HG02623 (cell line): ENCODE data around the gene CD2BP2.

Experiments used
- ATAC-seq: cut with Tn5 transposase; IDR thresholded peaks from one replicate; pipeline ENCODE4 v1.9.1; 2021; ENCODE audit warnings: moderate library complexity; ENCODE audit not compliant: unreplicated experiment

Gene CD2BP2

DNA sequence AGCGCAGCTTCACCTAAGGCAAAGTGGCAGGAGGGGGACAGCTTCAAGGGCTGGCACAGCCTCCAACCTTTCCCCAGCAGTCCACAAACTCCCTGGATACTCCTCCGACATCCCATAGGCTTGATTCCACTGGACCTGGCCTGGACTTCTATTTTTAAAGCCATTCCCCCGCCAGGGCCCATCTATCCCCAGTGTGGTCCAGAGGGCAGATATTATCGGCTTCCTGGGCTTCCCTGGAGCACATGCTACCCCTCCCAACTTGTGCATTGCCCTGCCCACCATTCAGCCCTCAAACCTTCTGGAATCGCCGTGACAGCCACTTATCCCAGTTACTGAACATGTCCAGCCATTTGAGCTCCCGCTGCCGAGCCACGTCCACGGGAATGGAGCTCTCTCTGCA, 10.1 kb upstream of the CD2BP2 start:
- no peak for ATAC-seq

- no peak for ATAC-seq
These were observed 6.1 kb upstream of the CD2BP2 start for GRCh38 chr16:30361180-30361579.

DNA sequence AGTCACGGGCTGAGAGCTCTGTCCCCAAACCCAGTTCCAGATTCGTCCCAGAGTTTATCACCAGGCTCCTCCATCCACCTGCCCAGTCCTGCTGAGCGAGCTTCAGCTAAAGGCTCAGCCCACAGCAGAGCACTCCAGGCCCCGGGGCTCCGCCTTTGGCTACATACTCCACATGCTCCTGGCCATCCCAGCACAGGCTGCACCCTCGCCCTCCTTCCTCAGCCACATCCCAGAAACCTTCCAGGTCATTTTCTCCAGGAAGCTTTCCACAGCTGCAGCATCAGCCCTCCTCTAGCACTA, 4.7 kb upstream of the CD2BP2 start:
- ATAC-seq = no peak

DNA sequence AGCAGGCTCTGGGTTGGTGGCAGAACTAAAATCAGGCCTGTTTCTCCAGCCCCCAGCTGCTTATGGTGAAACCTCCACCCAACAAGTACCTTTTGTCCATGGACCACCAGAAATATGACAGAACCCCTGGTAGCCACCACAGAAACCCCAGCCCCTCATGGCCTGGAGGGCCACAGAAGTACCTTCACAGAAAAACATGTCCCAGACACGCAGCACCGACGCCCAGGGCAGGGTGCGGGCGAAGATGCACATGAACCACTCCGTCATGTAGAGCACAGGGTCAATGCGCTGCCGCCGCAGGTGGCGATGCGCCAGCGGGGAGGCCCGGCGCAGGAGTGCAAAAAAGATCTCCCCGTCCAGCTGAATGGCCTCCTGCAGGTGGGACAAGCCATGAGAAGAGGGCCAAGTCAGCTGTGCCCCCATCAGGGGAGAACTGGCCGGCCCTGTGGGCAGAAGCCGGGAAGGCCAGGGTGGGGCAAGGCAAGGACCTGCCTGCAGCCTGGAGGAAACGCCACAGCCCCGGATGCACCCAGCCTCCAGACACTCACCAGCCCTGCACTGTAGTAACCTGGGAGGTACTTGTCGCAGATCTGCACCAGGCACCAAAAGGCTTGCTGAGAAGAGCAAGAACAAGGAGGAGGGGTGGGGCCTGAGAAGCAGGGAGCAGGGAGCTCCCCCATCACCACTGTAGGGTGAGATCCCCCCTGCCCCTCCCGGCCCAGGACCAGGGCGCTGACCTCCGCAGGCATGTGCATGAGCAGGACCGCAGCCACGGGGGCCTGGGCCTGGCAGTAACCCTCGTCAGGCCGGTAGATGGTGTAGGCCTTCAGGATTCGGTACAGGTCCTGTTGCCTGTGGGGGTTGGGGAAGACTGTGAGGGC, 4.1 kb upstream of the CD2BP2 start:
- no peak for ATAC-seq

DNA sequence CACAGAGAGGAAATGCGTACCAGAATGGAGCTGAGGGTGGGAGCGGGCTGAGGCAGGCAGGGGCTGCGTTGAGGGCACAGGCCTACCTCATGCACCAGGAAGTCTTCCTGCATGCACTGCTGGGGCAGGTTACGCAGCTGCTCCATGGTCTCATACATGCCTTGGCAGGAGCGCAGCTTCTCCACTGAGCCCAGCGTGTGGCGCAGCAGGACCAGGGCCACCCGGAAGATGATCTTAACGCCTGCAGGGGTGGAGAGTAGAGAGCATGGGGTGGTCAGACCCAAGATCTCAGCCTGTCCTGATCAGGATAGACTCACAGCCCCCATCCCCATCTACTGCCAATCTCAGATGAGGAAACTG, 3.4 kb upstream of the CD2BP2 start:
- no peak for ATAC-seq

DNA sequence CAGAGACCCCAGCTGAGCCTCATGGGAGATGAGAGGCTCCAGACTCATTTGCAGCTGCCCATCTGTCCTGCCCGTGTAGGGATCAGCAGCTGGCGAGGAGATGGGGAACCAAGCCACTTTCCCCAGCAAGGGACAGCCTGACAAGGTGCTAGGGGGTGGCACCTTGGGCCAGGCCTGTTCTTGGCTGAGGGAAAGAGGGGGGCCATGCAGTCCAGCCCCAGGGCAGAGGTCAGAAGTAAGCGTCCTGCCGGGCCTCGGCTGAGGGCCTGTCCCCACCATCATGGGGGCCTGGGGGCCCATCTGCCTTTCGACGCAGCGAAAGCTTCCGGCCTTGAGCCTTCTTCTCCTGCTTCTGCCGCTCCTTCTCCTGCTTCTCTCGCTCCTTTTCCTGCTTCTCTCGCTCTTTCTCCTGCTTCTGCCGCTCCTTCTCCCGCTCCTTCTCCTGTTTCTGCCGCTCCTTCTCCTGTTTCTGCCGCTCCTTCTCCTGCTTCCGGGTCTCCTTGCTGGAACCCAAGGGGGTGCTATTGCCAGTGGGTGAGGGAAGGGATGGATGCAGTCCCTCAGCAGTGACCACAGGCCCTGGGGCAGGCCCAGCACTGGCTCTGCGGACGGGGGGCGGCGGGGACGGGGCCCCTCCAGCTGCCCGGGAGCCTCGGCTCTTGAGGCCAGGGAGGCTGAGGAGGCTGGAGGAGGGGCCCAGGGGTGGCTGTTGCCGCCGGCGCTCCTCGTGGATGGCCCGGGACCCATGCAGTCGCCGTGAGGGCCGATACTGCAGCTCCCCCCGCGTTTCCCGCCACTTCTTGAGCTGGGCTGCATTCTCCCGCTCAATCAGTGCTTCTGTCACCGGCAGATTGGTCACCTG, 2.8 kb upstream of the CD2BP2 start:
- ATAC-seq = no peak

DNA sequence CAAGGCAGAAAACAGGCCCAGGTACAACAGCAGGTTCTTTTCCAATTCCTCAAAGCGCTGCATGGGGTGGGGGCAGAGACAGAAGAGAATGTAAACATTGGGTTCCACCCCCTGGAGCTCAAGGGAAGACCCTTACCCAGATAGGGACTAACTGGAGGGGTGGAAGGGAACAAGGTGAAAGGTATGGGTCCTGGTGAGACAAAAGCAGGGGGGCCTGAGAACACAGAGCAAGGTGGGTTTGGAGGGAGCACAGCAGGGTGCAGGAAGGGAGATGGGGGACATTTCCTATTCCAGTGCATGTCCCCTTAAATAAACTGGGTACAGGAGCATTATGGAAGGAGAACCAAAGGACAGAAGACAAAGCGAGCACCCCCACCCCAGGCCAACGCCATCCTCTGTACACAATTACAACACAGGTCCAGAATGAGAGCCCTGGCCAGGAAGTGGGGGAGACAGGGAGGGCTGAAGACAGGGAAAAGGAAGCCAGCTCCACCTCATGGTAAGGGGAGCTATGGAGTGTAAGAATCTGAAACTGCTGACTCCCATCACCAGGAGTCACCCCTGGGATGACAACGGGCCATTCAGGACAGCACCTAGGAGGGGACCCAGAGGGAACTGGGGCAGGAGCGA, 2.1 kb upstream of the CD2BP2 start:
- no peak for ATAC-seq

DNA sequence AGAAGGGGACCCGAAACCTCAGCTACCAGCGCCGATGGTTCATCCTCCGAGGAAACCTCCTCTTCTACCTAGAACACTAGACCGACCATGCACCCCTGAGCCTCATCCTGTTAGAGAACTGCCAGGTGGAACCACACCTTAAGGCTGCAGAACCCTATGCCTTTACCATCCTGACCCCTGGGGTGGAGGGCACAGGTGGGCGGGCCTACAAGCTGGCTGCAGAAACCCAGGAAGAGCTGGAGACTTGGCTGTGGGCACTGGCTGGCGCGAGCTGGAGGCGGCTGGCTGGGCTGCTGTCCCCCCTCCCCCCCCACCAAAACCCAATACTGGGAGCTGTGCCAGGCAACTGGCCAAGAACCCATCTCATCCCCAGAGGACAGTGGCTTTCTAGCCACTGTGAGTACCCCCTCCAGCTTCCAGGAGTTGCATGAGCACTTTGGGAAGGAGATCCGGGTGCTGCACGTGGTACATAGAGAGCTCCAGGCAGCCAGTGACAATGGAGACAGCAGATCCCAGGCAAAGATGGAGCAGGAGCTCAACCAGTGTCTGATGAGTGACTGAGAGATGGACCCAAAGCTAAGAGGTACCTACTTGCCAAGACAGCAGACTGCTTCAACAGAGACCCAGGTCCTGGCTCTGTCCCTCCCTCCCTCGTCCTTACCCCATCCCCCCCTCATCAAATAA, 1.4 kb upstream of the CD2BP2 start:
- no peak for ATAC-seq

DNA sequence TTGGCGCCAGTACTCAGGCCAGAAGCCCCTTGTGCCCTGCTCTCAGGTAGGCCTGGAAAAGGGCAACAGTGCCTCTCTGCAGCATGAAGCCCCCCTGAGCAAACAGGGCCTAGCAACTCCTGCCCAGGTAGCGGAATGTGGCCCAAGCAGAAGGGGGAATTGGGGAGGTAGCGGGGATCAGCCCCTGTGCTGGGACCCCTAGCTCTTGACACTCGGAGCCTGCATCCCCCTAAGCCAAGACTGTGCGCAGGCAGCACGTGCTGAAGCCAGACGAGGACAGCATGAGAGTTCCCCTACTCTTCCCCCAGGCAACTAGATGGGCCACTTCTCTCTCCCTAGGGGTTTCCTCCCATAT, 823 bp upstream of the CD2BP2 start:
- ATAC-seq = no peak

GRCh38 chr16:30354423-30355143, 525 bp downstream of the CD2BP2 start:
- ATAC-seq = no peak

DNA sequence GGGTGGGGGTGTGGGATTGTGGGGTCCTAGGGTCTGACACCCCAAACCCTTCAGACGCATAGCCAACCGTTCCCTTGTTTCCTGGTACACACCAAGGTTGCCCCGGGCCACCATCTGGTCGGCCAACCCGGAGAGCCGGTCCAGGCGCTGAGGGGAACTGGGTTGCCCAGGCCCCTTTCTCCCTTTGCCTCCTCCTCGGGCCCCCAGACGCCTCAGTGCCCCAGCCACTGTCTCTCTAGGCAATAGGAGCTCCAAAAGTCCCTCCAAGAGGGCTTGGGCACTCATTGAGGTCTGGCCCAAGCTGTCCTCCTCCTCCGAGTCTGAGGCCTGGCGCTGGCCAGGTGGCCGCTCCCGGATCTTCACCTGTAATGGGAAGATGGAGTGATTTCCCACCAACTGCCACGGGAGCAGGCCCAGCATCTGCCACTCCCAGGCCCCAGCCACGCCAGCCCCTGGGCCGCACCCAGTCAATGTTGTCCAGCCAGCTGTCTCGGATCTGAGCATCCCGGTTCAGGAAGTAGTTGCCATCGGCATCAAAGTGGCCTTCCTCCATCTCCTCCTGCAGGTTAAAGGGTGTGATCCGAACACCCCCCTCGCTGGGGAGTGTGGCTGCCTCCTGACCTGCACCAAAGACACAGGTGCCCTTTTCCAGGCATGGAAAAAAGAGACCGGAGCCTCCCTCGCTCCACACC, 1.5 kb downstream of the CD2BP2 start:
- ATAC-seq = no peak

DNA sequence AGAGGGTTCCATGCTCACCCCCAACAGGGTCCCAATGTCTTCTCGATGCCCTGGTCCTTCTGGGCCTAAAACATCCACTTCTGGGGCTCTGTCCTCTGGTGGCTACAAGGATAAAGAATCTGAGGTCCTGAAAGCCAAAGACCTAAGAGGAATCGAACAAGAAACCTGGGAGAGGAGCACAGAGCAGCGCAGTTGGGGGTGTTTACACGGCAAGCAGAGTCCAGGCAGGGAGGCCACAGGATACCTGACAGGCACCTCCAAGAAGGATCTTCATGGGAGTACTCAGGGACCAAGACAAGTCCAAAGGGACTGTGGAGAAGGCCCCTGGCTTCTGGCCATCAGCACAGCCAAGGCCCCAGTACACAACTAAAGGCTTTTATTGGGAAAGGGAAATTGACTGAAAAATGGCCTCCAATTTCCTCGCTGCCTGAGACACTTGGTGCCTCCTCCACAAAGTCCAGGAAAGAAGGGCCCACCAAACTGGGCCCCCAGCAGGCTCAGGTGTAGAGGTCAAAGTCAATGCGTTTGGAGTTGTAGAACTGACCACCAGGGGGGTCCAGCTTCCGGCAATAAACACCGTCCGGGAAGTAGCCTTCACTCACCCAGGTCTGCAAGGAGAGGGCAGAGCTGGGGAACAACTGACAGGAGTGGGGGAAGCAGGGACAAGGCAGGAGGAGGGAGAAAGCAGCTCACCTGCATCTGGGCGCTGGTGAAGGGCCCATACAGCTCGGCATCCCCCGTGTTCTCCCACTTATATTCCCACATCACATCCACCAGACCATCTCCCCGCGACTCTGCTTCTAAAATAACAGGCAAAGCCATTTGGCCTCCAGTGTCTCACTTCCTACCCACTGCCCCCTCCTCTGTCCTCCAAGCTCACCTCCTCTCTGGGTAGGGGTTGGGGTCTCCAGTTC, 2.4 kb downstream of the CD2BP2 start:
- no peak for ATAC-seq

GRCh38 chr16:30351586-30352419, 3.3 kb downstream of the CD2BP2 start:
- no peak for ATAC-seq

DNA sequence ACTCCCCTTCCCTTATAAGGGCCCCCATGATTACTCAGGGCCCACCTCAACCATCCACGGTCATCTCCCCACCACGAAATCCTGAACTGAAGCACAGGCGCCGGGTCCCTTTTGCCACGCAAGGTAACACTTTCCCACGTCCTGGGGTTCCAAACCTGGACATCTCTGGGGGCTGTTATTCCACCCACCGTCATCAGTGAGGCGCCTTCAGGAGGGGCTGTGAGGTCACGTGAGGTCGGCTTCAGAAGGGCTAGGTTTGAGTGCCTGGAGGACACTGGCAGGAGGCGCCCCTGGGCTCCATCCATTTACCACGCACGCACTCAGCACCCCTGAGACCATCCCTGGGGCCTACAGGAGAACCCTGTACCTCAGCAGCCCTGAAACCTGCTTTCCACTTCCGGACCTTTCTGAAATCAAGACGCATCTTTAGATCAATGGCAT, 4.1 kb downstream of the CD2BP2 start:
- ATAC-seq = no peak

- peak; percentile 33 for ATAC-seq
These were observed 4.8 kb downstream of the CD2BP2 start for GRCh38 chr16:30350134-30350871.

DNA sequence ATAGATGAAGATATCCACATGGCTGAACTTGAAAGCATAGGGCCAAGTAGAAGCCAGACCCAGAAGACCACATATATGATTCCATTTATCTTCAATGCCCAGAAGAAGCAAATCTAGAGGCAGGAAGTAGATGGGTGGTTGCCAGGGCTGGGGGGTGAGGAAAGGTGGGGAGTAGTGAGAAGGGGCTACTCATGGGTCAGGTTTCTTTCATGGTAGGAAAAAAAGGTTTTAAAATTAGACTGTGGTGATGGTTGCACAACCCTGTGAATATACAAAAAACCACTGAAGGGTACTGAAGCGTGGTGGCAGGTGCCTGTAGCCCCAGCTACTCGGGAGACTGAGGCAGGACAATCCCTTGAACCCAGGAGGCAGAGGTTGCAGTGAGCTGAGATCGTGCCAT, 5.4 kb downstream of the CD2BP2 start:
- no peak for ATAC-seq

GRCh38 chr16:30348929-30349328, 6.2 kb downstream of the CD2BP2 start:
- no peak for ATAC-seq
